CD14-positive monocyte (primary cell): ENCODE data around the gene CMTM5. TPM values are rescaled to one million over a fixed set of nuclear protein-coding genes. Genes with fewer than 3 reads are reported as not detected.
A peak's percentile ranks its signal among the peaks of the same experiment; 100 is the strongest.

ENCODE experiments used
- DNase-seq, 3 donors: peaks; one replicate each; pipeline ENCODE4 v3.0.0-alpha.2; 2011 to 2022
- H2AFZ ChIP-seq: 2 replicates; pipeline ENCODE4 v1.6.0; 2012; ENCODE audit warnings: mild to moderate bottlenecking, low read depth, low read length, inconsistent platforms; ENCODE audit not compliant: insufficient read depth, poor library complexity, severe bottlenecking
- H3K27ac ChIP-seq, 2 donors: 1 replicate in 1 of 2; 2 replicates in 1 of 2; pipeline ENCODE4 v1.5.1; 2012 to 2013; ENCODE audit warnings: low read length in 2 of 2, control low read depth in 1 of 2, inconsistent platforms in 1 of 2, low read depth in 1 of 2, mild to moderate bottlenecking in 1 of 2
- H3K27me3 ChIP-seq, 2 donors: one replicate each; pipeline versions ENCODE4 v1.6.0 to v1.6.1; 2011 to 2013; ENCODE audit warnings: low read length in 2 of 2; ENCODE audit not compliant: control insufficient read depth in 2 of 2, insufficient read depth in 2 of 2
- H3K36me3 ChIP-seq, 2 donors: replicated peaks in 1 of 2; 1 replicate in 1 of 2; 2 replicates in 1 of 2; pipeline versions ENCODE4 v1.5.1 to v1.6.1; 2012 to 2013; ENCODE audit warnings: low read length in 2 of 2, control low read depth in 1 of 2, inconsistent platforms in 1 of 2, mild to moderate bottlenecking in 1 of 2; ENCODE audit not compliant: insufficient read depth in 2 of 2, control insufficient read depth in 1 of 2
- H3K4me1 ChIP-seq, 2 donors: 1 replicate in 1 of 2; 2 replicates in 1 of 2; pipeline versions ENCODE4 v1.5.1 to v1.6.1; 2012 to 2013; ENCODE audit warnings: low read length in 2 of 2, control low read depth in 1 of 2, inconsistent platforms in 1 of 2, mild to moderate bottlenecking in 1 of 2, moderate library complexity in 1 of 2; ENCODE audit not compliant: insufficient read depth in 2 of 2, control insufficient read depth in 1 of 2
- H3K4me2 ChIP-seq: replicated peaks from 2 replicates; pipeline ENCODE3; 2012; ENCODE audit warnings: low read length, moderate library complexity, mild to moderate bottlenecking; ENCODE audit not compliant: poor library complexity, severe bottlenecking; ENCODE audit errors: extremely low read depth
- H3K4me3 ChIP-seq, 3 experiments: fragments of 200-600 bp in 1 of 3; sonication (generic) in 1 of 3; replicated peaks in 1 of 3; 1 replicate in 2 of 3; 2 replicates in 1 of 3; pipeline ENCODE4 v1.5.1; 2011 to 2013; ENCODE audit warnings: low read length in 3 of 3, mild to moderate bottlenecking in 3 of 3, control low read depth in 2 of 3, low read depth in 2 of 3, inconsistent platforms in 1 of 3, moderate library complexity in 1 of 3
- H3K79me2 ChIP-seq: 2 replicates; pipeline ENCODE4 v1.6.0; 2012; ENCODE audit warnings: mild to moderate bottlenecking, control low read depth, inconsistent platforms, low read length, moderate library complexity; ENCODE audit not compliant: insufficient read depth
- H3K9ac ChIP-seq: 2 replicates; pipeline ENCODE4 v1.6.0; 2017; ENCODE audit warnings: low read length, mild to moderate bottlenecking; ENCODE audit not compliant: insufficient read depth, poor library complexity, severe bottlenecking
- H3K9me3 ChIP-seq, 2 donors: replicated peaks in 1 of 2; 1 replicate in 1 of 2; 2 replicates in 1 of 2; pipeline versions ENCODE4 v1.5.1 to v1.6.1; 2012 to 2013; ENCODE audit warnings: low read length in 2 of 2, control low read depth in 1 of 2; ENCODE audit not compliant: control insufficient read depth in 1 of 2, insufficient read depth in 1 of 2
- H4K20me1 ChIP-seq: 2 replicates; pipeline ENCODE4 v1.6.0; 2012; ENCODE audit warnings: mild to moderate bottlenecking, low read length, control low read depth, moderate library complexity; ENCODE audit not compliant: insufficient read depth
- H3K27ac Mint-ChIP-seq, 7 donors: one replicate each; pipeline ENCODE4 v1.8.0; 2020; ENCODE audit warnings: mild to moderate bottlenecking in 7 of 7, mixed read lengths in 7 of 7, moderate library complexity in 6 of 7, inconsistent platforms in 2 of 7
- H3K27me3 Mint-ChIP-seq, 3 donors: one replicate each; pipeline ENCODE4 v1.8.0; 2021 to 2022; ENCODE audit warnings: low read depth in 3 of 3, mild to moderate bottlenecking in 3 of 3, mixed read lengths in 3 of 3, moderate library complexity in 3 of 3, inconsistent platforms in 1 of 3
- H3K36me3 Mint-ChIP-seq, 2 donors: one replicate each; pipeline ENCODE4 v1.8.0; 2020; ENCODE audit warnings: mixed read lengths in 2 of 2, inconsistent platforms in 1 of 2, mild to moderate bottlenecking in 1 of 2
- H3K4me1 Mint-ChIP-seq: one replicate; pipeline ENCODE4 v1.8.0; 2020; ENCODE audit warnings: mild to moderate bottlenecking, mixed read lengths
- H3K4me3 Mint-ChIP-seq, 2 donors: one replicate each; pipeline ENCODE4 v1.8.0; 2020; ENCODE audit warnings: mild to moderate bottlenecking in 2 of 2, mixed read lengths in 2 of 2, moderate library complexity in 1 of 2
- H3K9me3 Mint-ChIP-seq, 7 donors: one replicate each; pipeline ENCODE4 v1.8.0; 2020 to 2022; ENCODE audit warnings: mixed read lengths in 7 of 7, mild to moderate bottlenecking in 6 of 7, moderate library complexity in 6 of 7, inconsistent platforms in 2 of 7
- CTCF ChIP-seq: fragments of 200-600 bp; IDR thresholded peaks from one replicate; pipeline ENCODE4 v1.8.0; 2022; ENCODE audit warnings: antibody characterized with exemption, mild to moderate bottlenecking
- WGBS: methylation state at CpG from one replicate; pipeline ENCODE4 v1.1.5; 2013; ENCODE audit warnings: missing lambda C conversion rate; ENCODE audit not compliant: insufficient coverage; 5-methylcytosine and 5-hydroxymethylcytosine counted together
- intact Hi-C, 2 donors: fragments of 100-400 bp; cut with micrococcal nuclease; formaldehyde crosslinking; loops; one replicate each; pipeline versions ENCODE4 v1.15.0 to v1.15.1; 2023
- polyA plus RNA-seq, 3 donors: library from polyadenylated mRNA; depleted of rRNA in 1 of 3; unstranded in 2 of 3; stranded (reverse) in 1 of 3; fragments of 300-500 nt in 2 of 3; fragments of >200 nt in 1 of 3; fragmentation: Illumina TruSeq in 2 of 3; gene quantifications; 1 replicate in 2 of 3; 2 replicates in 1 of 3; pipeline ENCODE4 v1.2.3, GENCODE V29; 2012 to 2021

CMTM5 gene
- polyA plus RNA-seq, 3 donors = 0.93 to 1.1 TPM; not detected in 1

GRCh38 chr14:23345987-23346692, 30.7 kb upstream of the CMTM5 start:
- peaks cover 10% of the 10 kb centered on the region in 2 donors for H3K27me3 ChIP-seq
- H3K27me3 Mint-ChIP-seq = peaks cover 15 to 28% (median 19%) of the 10 kb centered on the region in 3 donors
- 91% methylated on average over 9 of the region's 13 CpGs for WGBS
- no peaks in the 10 kb centered on the region for H4K20me1 ChIP-seq
- no peak for DNase-seq
- peaks cover 2 to 10% (median 4%) of the 10 kb centered on the region in 7 donors for H3K9me3 Mint-ChIP-seq
- no peak overlapping the region for H3K27ac ChIP-seq
- TF ChIP-seq CTCF = no peak
- H3K9me3 ChIP-seq = peaks cover 0 to 3% of the 10 kb centered on the region in 2 donors
- H3K4me3 ChIP-seq = no peak overlapping the region
- no peak overlapping the region for H3K9ac ChIP-seq
- H2AFZ ChIP-seq = no peak overlapping the region
- H3K4me1 Mint-ChIP-seq = no peaks in the 10 kb centered on the region
- intact Hi-C loops = no loop called here
- H3K4me1 ChIP-seq = no peaks in the 10 kb centered on the region
- H3K4me3 Mint-ChIP-seq = no peak overlapping the region
- H3K36me3 ChIP-seq = no peaks in the 10 kb centered on the region
- H3K27ac Mint-ChIP-seq = peak overlapping the region in 1 of 7 donors; percentile 35
- no peaks in the 10 kb centered on the region for H3K79me2 ChIP-seq
- H3K4me2 ChIP-seq = no peak overlapping the region
- peaks cover 0 to 2% of the 10 kb centered on the region in 2 donors for H3K36me3 Mint-ChIP-seq

GRCh38 chr14:23346693-23347405, 30.0 kb upstream of the CMTM5 start:
- TF ChIP-seq CTCF = no peak
- H3K9me3 Mint-ChIP-seq = peaks cover 2 to 9% (median 6%) of the 10 kb centered on the region in 7 donors
- no peaks in the 10 kb centered on the region for H4K20me1 ChIP-seq

More at GRCh38 chr14:23346693-23347405, 30.0 kb upstream of the CMTM5 start:
- Histone ChIP-seq H2AFZ (no peak overlapping the region), H3K27ac (no peak overlapping the region), H3K4me1 (peaks cover 1 to 3% of the 10 kb centered on the region in 2 donors), H3K9me3 (peaks cover 0 to 10% of the 10 kb centered on the region in 2 donors), H3K4me2 (no peak overlapping the region), H3K9ac (no peak overlapping the region), H3K4me3 (no peak overlapping the region), H3K79me2 (no peaks in the 10 kb centered on the region), H3K27me3 (peaks cover 17 to 18% of the 10 kb centered on the region in 2 donors), H3K36me3 (no peaks in the 10 kb centered on the region)
- Mint-ChIP-seq H3K4me3 (no peak overlapping the region), H3K27me3 (peaks cover 23 to 34% (median 26%) of the 10 kb centered on the region in 3 donors), H3K27ac (no peak overlapping the region), H3K36me3 (peaks cover 0 to 6% of the 10 kb centered on the region in 2 donors), H3K4me1 (peaks cover 4% of the 10 kb centered on the region)
- intact Hi-C loops = no loop called here
- 94% methylated on average over 22 of the region's 27 CpGs for WGBS
- no peak for DNase-seq
